Muscle of back (tissue), 13 donors: ENCODE measurements around the gene STAG1. TPM values are rescaled to one million over a fixed set of nuclear protein-coding genes. Genes with fewer than 3 reads are reported as not detected.
"Not testable (repeated sequence)": the region's sequence is repeated elsewhere in the genome, so short reads cannot be mapped to it uniquely, and the experiment has no call there.

Experiments
- DNase-seq, 3 donors: peaks; one replicate each; pipeline versions ENCODE4 v3.0.0 to v3.0.0-alpha.2; 2013
- long read RNA-seq, 9 donors: transcript quantifications; one replicate each; lab custom pipeline, GENCODE V29; 2026
- polyA plus RNA-seq, 10 donors: library from polyadenylated mRNA; unstranded; fragments of 120-200 nt; gene quantifications; one replicate each; pipeline ENCODE4 v1.2.1, GENCODE V29; 2013; ENCODE audit not compliant: insufficient read length in 10 of 10

STAG1 gene
- 10 to 100 TPM; 27.3 to 42.6 (median 35.2) TPM for polyA plus RNA-seq
- long read RNA-seq, donor 1, full-length matches to known transcripts: 1 of 1 reads
- long read RNA-seq, donor 1, partial matches to known transcripts: 0 of 1 reads
- long read RNA-seq, donor 1, other reads (novel, unspliced or antisense): 0 of 1 reads
- long read RNA-seq, donor 2: 0 reads
- long read RNA-seq, donor 3: 0 reads
- long read RNA-seq, donor 4, partial matches to known transcripts: 0 of 1 reads
- long read RNA-seq, donor 4, other reads (novel, unspliced or antisense): 0 of 1 reads
- long read RNA-seq, donor 5: 0 reads
- long read RNA-seq, donor 6: 0 reads
- long read RNA-seq, donor 7: 0 reads
- long read RNA-seq, donor 8, full-length matches to known transcripts: 3 of 3 reads
- long read RNA-seq, donor 8, partial matches to known transcripts: 0 of 3 reads
- long read RNA-seq, donor 8, other reads (novel, unspliced or antisense): 0 of 3 reads
- long read RNA-seq, donor 9: 0 reads

DNA sequence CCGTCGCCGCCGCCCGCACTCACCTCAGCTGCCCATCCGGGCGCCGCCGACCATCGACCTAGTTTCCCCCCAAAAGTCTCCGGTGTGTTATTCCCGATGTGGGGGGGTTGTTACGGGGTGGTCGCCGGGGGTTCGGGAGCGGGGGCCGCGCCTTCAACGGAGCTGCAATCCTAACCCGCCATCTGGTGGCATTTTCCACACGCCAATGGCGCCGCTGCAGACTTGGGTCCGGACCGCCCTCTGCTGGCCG lies at the start of gene STAG1:
Gene STAG1 (minus strand): TSS at position 207 of the 250 bp plus-strand sequence. CDS start 121,480 bp downstream, outside the sequence.
- DNase-seq: no peak

DNA sequence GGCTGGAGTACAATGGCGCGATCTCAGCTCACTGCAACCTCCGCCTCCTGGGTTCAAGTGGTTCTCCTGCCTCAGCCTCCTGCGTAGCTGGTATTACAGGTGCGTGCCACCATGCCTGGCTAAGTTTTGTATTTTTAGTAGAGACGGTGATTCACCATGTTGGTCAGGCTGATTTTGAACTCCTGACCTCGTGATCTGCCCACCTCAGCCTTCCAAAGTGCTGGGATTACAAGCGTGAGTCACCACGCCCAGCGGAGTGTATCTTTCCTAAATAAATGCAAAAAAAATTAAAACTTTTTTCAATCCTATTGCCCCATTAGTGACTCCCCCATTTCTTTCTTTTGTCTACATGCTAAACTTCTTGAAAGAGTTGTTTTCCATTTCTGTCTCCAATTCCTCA lies 49.0 kb upstream of the STAG1 start:
- not testable (repeated sequence) for DNase-seq

DNA sequence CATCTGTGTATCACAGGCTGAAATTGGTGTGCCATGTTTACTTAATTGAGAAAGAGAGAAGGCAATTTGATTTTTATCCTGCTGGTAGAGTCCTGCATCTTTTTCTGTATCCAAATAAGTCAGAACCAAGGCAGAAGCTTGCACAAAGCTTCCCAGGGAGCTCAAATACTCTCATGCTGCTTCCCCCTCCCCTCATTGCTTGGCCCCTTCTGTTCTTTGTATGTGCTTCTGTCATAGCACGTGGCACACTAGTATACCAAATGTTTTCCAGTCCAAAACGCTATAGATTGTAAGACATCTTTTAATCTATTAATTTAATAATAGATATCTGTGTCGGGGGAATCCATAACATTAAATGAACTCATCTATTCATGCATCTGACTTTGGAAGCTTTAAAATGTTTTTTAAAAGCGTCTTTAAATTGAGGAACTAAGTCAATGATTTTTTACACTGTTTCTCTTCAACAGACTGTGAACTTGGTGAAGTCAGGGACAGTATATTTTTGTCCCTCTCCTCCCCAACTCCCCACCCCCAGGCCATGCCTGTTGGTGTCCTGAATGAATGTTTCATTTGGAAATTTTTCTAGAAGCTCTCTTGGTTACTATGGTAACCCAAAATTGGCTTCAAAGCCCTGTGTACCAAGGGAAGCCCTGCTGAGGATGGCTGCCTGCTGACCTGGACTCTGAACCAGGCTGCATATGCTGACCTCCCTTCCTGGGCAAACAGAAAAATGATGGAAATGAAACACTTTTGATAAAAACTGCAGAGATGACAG lies 40.6 kb upstream of the STAG1 start:
- DNase-seq: no peak

DNA sequence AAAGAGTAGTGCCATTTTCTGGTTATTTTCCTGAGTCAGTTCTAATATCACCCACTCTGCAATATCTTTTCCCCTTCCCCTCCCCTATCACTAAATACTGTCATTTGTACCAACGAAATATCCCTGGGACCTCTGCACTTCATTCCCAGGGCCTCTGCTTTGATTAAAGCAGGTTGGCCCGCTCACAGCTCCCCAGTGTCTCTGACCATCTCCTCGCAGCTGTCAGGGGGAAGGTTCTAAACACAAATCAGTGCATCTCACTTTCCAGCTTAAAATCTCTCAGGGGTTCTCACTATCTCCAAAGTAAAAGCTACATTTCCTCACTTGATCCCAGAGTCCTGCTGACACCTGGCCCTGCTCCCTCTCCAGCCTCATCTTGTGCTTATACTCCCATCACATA lies 38.6 kb upstream of the STAG1 start:
- no peak for DNase-seq

DNA sequence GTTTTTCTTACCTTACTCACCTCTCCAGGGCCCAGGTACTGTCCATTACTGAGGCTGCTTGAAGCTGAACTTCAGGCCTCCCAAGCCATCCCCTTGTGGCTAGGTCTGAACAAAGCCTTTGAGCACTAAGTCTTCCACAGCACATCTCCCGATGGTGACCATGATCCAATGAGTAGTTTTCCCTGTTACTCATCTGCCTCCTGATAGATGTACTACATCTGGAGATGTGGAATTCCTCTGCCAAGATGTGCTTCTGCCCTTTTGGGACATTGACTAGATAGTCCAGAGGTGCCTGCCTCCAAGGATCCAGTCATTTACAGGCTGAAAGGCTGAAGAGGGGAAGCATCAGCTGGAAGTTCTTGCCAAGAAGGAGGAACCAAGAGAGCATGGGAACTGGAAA lies 37.8 kb upstream of the STAG1 start:
- no peak for DNase-seq

DNA sequence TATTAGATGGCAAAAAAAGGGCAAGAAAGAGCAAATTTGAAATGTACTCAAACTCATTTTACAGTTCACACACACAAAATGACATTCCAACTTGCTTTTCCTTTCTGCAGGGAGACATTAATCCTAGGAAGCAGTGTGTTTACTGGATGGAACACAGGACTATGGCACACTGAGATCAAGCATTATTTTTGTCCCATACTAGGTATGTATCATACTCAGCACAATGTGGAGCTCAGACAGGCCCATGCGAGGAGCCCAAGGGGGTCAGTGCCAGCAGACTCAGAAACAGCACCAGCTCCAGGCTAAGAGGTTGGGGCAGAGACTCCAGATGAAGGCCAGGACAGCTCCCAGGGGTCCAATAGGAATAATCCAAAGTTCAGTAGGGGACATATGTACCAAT lies 36.0 kb upstream of the STAG1 start:
- DNase-seq: no peak

DNA sequence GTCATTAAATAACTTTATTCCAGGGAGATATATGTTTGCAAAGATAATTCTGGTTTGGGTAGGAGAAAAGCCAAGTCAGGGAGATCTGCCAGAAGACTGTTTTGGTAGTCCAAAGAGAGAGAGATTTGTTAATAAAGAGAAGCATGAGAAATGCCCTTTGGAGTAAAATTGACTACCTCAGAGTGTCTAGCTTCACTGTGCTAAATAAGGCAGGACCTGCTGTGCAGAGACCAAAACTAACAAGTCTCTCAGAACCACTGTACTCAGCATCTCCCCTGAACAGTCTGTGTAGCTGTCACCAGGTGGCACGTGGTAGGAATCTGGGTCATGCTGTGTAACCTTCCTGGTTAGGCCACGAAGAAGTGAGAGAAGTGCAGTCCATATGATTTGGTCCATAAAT lies 35.2 kb upstream of the STAG1 start:
- DNase-seq: peak in 1 of 3 donors; percentile 26

DNA sequence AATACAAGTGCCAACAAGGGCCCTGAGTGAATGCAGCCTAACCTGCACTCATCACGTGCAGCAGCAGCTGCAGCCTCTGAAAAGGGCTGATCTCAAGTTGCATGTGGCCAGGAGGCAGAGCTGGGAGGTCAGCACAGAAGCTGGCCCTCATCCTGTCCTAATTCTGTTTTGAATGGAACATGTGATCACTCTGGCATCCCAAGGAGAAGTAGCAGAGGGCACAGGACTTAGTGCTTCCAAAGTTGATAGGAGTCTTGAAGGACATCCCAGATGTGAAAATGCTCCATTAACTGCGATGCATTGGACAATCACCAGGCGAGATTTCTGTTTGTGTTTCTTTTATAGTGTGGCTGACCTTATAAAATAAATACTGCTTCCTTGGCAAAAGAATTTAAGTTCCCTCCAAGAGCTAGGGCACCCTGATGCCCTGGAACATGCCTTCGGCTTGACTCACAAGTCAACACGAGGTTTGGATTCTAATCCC lies 31.6 kb upstream of the STAG1 start:
- DNase-seq: no peak

DNA sequence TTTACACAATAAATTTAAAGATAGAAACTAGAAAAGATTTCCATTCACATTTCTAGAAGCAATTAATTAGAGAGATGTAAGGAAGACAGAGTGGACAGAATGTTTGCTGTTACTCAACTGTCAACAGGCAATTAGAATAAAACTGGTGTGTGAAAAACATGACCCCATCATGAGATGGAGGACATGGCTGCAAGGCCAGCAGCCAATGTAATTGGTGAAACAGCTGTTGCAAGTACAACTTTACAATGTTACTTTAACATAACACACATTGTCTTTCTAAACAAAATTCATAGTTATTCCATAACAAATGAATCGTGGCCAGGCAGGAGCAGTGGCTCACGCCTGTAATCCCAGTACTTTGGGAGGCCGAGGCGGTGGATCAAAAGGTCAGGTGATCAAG lies 28.6 kb upstream of the STAG1 start:
- no peak for DNase-seq

DNA sequence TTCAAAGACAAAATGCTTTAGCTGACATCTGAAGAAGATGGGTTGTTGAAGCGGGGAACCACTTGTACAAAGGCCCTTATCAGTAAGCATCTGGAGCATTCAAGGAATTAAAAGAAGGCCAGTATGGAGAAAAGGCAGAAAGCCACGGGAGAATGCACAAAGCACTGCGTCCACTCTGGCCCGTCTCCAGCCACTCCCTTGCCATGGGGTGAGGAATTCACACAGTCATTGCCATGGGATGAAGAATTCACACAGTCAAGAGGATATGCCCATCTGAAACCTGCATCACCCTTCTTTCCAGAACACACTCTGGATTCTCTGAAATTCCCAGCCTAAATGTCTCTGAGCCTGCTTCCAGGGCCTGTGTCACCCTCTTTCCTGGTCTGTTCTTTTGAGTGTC lies 26.7 kb upstream of the STAG1 start:
- no peak for DNase-seq

DNA sequence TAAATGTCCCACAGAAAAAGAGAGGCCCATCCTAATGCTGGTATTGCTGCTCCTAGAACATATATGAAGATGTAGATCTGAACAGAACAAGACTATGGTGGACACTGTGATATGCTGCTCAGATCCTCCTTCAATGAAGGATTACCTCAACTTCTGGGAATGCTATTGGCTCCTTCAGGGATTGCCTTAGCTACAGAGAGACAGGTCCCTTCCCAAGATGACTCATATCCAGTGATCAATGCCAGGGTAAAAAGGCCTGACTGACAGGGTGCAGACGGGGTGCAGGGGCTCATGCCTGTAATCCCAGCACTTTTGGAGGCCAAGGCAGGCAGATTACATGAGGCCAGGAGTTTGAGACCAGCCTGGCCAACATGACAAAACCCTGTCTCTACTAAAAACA lies 20.5 kb upstream of the STAG1 start:
- no peak for DNase-seq

DNA sequence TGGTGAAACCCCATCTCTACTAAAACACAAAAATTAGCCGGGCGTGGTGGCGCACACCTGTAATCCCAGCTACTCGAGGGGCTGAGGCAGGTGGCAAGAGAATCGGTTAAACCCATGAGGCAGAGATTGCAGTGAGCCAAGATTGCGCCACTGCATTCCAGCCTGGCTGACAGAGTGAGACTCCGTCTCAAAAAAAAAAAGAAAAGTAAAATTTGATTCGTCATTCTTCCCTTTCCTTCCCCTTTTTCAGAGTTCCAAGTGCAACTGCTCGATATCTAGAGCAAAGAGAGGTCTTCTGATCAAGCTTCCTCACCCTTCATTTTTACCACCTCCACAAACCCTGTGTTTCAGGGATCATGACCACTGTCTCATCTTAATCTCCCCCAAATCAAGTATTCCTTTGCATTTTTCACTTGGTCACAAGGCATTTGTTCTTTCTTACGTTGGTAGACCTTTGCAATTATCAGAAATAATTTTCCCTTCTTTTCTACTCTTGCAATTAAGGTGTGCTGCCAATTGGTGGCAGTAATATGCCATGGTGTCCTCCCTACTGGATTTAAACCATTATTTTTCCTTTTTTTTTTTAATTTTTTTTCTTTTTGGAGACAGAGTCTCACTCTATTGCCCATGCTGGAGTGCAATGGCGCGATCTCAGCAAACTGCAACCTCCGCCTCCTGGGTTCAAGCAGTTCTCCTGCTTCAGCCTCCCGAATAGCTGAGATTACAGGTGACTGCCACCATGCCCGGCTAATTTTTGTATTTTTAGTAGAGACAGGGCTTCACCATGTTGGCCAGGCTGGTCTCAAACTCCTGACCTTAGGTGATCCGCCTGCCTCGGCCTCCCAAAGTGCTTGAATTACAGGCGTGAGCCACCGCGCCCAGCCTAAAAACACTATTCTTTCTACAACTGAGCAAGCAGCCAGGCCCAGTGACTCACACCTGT lies 6.3 kb upstream of the STAG1 start:
- peak in 1 of 3 donors; percentile 22 for DNase-seq

DNA sequence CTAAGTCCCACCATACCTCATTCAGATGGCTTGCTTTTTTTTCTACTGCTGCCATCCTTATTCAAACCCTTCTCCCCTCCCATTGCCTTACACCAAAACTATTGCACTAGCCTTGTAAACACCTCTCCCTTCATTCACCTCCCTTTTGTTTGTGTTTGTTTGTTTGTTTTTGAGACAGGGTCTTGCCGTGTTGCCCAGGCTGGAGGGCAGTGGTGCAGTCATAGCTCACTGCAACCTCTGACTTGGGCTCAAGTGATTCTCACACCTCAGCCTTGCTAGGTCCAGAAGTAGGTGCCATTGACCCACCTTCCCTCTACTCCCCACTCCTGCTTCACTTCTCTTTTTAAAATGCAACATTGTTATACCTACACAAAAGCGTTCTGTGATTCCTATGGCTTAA lies 3.0 kb upstream of the STAG1 start:
- no peak for DNase-seq

DNA sequence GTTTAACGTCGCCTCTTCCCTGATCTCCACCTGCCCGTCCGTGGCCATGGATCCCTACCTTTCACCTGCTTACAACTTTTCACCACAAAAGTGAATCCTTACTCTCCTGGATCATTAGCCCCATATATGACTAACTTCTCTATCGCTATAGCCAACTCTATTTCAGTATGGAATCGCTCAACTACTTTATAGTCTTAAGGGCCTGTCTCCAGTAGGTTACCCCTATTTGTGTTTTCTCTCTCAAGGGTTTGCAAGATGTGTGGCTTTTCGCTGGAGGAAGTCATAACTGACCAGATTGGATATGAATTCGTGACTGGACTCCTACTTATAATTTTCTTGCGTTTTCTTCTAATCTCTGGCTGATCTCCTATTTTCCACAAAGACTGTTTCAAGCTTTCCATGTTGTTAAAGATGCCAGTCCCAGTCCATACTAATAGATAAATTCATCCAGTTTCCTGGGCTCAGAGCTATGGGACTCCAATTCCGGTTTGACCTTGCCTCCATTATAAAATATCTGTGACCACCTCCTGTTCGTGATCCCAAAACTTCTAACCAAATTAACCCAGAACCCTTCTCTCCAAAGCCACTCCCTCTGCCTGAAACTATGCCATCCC lies 1.3 kb upstream of the STAG1 start:
- peak in 1 of 3 donors; percentile 24 for DNase-seq

DNA sequence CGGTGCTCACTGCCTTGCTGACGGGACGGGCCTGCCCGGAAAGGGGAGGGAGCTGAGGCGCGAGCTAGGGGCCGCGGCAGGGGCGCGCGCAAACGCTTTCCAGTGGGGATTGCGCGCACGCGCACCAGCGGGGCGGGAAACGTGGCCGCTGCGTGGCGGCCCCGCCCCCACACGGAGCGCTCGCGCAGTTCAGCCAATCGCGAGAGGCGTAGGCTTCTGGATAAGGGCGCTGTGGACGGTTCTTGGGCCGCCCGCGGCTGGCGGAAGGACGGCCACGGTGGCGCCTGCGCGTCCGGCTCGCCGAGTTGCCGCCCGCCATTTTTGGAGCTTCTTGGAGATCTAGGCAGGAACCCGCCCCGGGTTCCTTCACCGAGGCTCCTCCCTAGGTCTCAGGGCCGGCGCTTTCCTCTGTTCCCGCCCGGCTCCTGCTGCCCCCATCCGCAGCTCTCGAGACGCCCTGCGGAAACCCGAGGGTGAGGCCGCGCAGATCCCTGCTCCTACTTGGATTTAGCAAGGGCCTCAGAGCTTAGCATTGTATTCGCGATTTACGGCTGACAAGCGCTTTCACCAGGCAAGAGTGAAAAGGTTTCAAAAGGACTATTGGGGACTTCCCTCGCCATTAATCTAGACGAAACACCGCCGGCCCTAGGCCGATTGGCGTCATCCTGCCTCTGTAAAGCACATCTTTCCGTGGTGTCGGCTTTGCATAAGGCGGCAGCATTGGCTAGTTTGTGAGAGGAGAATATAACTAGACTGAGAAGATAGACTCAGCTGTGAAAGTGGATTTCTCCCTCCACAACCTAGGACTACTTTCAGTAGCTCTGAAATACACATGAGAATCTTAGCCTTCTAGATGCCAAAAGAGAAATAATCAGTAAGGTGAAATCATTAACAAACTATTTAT lies 496 bp upstream of the STAG1 start:
- DNase-seq: peak; percentile 99 to 100 (median 100)

DNA sequence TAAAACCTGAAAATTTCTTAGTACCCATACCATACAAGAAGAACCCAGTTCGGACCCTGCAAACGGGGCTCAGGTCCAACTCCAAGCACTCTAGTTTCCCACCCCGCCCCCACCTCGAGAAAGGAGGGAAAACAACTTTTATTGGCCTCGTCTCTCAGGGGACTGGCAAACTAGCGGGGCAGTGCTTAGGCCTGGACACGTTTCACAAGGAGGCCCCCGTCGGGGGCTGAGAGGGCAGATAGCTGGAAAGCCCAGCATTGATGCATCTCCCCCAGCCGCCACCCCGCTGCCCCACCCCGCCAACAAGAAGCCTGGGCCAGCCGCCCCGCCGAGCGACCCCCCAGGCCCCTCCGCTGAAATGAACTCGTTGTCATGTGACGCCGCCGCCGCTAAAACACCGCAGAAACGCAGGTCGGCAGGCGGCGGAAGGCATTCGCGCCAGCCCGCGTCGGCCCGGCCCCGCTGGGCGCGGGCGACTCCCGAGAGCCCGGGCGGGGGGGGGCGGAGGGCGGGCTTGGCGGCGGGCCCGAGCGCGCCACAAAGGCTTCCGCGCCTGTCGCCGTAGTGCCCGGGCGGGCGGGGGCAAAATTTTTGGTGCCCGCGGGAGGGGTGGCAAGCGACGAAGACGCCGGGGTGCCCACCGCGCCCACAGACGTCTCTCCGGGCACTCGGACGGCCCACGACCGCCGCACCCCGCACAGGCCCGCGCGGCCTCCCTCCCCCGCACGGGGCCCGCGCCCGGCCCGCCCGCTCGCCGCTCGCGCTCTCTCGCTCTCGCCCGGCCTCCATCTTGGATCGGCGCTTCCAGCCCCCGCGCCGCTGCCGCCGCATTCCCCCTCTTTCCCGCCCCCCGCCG lies 634 bp downstream of the STAG1 start:
- DNase-seq: peak; percentile 81 to 93 (median 82)

DNA sequence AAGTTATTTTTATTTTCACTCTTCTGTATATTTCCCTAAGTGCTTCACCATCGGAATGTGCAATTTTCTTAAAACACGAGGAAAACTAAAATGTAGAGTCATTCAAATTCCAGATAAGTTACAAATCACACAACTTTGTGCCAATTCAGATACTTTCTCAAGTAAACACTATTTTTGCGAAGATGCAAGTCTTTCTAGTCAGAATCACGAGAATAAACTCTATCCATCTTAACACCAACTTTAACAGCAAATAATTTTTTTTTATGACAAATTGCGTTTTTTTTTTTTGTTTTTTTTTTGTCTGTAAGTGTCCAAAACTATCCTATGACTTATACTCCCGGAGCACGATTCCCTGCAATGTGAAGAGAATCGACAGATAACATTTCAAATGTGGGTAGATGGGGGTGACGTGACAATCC lies 1.3 kb downstream of the STAG1 start:
- peak in 1 of 3 donors; percentile 46 for DNase-seq

DNA sequence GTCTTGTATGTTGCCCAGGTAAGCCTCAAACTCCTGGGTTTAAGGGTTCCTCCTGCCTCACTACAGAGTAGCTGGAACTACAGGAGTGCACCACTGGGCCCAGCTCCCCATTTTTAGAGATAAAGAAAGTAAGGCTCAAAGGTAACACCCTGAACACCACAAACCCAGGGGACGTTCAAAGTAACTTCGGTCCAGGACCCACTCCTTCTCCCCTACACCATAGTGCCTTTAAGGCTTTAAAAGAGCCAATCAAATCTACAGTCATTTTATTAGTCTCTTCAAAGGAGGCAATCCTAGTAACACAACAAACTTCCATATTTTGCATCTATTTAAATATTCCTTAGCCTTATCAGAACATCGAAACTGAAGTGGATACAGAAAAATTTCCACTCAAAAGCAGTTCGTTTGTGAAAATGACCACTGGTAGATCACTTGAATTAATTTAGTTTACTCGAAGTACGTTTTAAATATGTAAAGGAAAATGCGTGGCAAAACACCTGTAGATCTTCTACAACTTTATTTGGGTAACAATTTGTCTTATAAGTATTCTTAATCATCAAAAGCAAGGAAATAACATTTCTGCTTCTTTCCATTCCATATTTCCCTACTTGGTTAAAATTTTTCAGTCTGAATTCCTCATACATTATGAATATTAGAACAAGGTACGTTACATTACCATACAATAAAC lies 1.8 kb downstream of the STAG1 start:
- peak; percentile 17 to 60 (median 22) for DNase-seq

DNA sequence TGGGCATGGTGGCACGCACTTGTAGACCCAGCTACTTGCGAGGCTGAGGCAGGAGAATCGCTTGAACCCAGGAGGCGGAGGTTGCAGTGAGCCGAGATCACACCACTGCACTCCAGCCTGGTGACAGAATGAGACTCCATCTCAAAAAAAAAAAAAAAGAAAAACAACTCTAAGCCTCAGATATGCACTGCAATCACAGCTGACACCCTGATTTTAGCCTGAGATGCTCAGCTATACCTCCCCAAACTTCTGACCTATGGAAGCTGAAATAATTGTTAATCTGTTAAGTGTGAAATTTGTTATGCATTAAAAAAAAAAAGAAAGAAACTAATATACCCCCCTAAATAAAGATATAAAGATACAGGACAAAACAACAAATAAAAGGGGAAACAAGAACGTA lies 2.6 kb downstream of the STAG1 start:
- DNase-seq: peak in 1 of 3 donors; percentile 11
